SIG-M5 treated with dmso at 0.1 percent for 504 hours (cell line): ENCODE results near the gene CCND1.
A peak's percentile ranks its signal among the peaks of the same experiment; 100 is the strongest.
"Not testable (repeated sequence)": the region's sequence is repeated elsewhere in the genome, so short reads cannot be mapped to it uniquely, and the experiment has no call there.

Experiments used
- DNase-seq: peaks from one replicate; lab custom pipeline; 2025; ENCODE audit not compliant: unreplicated experiment; lab: John Stamatoyannopoulos, UW

The CCND1 gene

GRCh38 chr11:69617682-69618081 is 23.3 kb upstream of the CCND1 start:
- DNase-seq = no peak

- no peak for DNase-seq
Measured at GRCh38 chr11:69618237-69618636, 22.7 kb upstream of the CCND1 start.

GRCh38 chr11:69620683-69621290 is 20.2 kb upstream of the CCND1 start:
- no peak for DNase-seq

- not testable (repeated sequence) for DNase-seq
Measured at GRCh38 chr11:69622097-69622681, 18.8 kb upstream of the CCND1 start.

GRCh38 chr11:69624293-69624692 is 16.7 kb upstream of the CCND1 start:
- DNase-seq = no peak

- DNase-seq = no peak
Measured at GRCh38 chr11:69625476-69625875, 15.5 kb upstream of the CCND1 start.

GRCh38 chr11:69627551-69627950 is 13.4 kb upstream of the CCND1 start:
- no peak for DNase-seq

- no peak for DNase-seq
Measured at GRCh38 chr11:69630017-69630416, 10.9 kb upstream of the CCND1 start.

GRCh38 chr11:69630424-69630823 is 10.5 kb upstream of the CCND1 start:
- DNase-seq = no peak

- DNase-seq = no peak
Measured at GRCh38 chr11:69632900-69633299, 8.1 kb upstream of the CCND1 start.

- no peak for DNase-seq
Measured at GRCh38 chr11:69634069-69634468, 6.9 kb upstream of the CCND1 start.

- DNase-seq = no peak
Measured at GRCh38 chr11:69634590-69634989, 6.4 kb upstream of the CCND1 start.

GRCh38 chr11:69635195-69635594 is 5.8 kb upstream of the CCND1 start:
- DNase-seq = no peak

GRCh38 chr11:69635804-69636511 is 5.0 kb upstream of the CCND1 start:
- DNase-seq = no peak

- no peak for DNase-seq
Measured at GRCh38 chr11:69636512-69637197, 4.3 kb upstream of the CCND1 start.

- DNase-seq = no peak
Measured at GRCh38 chr11:69637198-69637940, 3.6 kb upstream of the CCND1 start.

GRCh38 chr11:69637941-69638871 is 2.8 kb upstream of the CCND1 start:
- DNase-seq = no peak

GRCh38 chr11:69638941-69639681 is 1.8 kb upstream of the CCND1 start:
- DNase-seq = peak; percentile 79

GRCh38 chr11:69639831-69640230 is 1.1 kb upstream of the CCND1 start:
- DNase-seq = no peak
